ENCODE results near the gene CYRIA.

CYRIA gene

DNA sequence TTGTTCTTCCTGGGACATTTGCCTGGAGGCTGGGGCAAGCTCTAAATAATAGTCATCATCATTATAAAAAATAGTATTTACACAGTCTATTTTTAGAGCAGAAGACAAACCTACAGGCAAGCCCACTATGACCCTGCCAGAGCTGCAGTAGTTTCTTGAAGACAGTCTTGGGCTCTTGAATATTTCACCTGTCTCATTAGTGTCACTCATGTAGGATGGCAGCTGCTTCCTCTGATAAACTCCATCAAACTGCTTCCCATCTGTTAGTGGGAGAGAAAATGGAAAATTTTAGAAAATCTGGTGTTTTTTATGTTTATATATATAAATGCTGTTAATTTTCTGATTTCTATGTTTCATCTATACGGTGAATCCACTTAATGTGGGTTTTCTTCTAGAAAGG is 8.5 kb upstream of the CYRIA start:
- H3K4me3 ChIP-seq (ENCODE audit: low read depth, low read length), result no peak overlapping the region
- DNase-seq (ENCODE audit: low read depth), result no peak
- TF ChIP-seq, protein P1, sequence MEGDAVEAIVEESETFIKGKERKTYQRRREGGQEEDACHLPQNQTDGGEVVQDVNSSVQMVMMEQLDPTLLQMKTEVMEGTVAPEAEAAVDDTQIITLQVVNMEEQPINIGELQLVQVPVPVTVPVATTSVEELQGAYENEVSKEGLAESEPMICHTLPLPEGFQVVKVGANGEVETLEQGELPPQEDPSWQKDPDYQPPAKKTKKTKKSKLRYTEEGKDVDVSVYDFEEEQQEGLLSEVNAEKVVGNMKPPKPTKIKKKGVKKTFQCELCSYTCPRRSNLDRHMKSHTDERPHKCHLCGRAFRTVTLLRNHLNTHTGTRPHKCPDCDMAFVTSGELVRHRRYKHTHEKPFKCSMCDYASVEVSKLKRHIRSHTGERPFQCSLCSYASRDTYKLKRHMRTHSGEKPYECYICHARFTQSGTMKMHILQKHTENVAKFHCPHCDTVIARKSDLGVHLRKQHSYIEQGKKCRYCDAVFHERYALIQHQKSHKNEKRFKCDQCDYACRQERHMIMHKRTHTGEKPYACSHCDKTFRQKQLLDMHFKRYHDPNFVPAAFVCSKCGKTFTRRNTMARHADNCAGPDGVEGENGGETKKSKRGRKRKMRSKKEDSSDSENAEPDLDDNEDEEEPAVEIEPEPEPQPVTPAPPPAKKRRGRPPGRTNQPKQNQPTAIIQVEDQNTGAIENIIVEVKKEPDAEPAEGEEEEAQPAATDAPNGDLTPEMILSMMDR (IDR thresholded peaks at IDR 0.05; ENCODE audit: insufficient read depth, low read depth, low read length, missing control alignments), result no peak

DNA sequence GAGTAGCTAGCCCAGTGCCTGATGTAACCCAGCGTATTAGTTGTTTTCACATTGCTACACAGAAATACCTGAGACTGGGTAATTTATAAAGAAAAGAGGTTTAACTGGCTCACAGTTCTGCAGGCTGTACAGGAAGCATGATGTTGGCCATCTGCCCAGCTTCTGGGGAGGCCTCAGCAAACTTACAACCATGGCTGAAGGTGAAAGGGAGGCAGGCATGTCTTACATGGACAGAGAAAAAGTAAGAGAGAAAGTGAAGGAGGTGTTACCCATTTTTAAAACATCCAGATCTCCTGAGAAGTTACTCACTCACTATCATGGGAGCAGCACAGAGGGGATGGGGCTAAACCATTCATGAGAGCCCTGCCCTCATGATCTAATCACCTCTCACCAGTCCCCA is 6.1 kb upstream of the CYRIA start:
- TF ChIP-seq, protein P1 (IDR thresholded peaks at IDR 0.05; ENCODE audit: insufficient read depth, low read depth, low read length, missing control alignments), result no peak
- no peak for DNase-seq (ENCODE audit: low read depth)

DNA sequence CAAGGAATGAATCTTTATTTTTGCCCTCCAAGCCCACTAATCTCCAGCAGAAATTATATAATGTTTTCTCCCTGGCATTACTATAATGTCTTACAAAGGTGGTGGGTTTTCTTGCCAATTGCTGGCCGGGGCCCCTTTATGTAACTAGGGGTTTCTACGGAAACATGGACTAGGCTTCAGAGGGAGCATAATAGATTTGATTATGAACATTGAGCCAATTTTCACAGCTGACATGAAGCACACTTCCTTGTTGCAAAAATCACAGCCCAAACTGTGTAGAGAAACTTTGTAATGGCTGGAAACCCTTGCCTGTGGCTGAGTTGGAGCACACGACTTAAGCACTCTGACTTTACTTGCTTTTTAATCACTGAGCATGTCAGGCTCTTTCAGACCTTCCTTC is 3.8 kb upstream of the CYRIA start:
- no peak overlapping the region for H3K4me3 ChIP-seq (ENCODE audit: low read depth, low read length)
- no peak for DNase-seq (ENCODE audit: low read depth)
- TF ChIP-seq, protein P1 (IDR thresholded peaks at IDR 0.05; ENCODE audit: insufficient read depth, low read depth, low read length, missing control alignments), result no peak

More for the DNA sequence above, 6.1 kb upstream of the CYRIA start:
- H3K4me3 ChIP-seq (ENCODE audit: low read depth, low read length), result no peak overlapping the region

GRCh38 chr2:16666449-16666801 is 791 bp upstream of the CYRIA start:
- DNase-seq (ENCODE audit: low read depth), result peak; percentile 38

DNA sequence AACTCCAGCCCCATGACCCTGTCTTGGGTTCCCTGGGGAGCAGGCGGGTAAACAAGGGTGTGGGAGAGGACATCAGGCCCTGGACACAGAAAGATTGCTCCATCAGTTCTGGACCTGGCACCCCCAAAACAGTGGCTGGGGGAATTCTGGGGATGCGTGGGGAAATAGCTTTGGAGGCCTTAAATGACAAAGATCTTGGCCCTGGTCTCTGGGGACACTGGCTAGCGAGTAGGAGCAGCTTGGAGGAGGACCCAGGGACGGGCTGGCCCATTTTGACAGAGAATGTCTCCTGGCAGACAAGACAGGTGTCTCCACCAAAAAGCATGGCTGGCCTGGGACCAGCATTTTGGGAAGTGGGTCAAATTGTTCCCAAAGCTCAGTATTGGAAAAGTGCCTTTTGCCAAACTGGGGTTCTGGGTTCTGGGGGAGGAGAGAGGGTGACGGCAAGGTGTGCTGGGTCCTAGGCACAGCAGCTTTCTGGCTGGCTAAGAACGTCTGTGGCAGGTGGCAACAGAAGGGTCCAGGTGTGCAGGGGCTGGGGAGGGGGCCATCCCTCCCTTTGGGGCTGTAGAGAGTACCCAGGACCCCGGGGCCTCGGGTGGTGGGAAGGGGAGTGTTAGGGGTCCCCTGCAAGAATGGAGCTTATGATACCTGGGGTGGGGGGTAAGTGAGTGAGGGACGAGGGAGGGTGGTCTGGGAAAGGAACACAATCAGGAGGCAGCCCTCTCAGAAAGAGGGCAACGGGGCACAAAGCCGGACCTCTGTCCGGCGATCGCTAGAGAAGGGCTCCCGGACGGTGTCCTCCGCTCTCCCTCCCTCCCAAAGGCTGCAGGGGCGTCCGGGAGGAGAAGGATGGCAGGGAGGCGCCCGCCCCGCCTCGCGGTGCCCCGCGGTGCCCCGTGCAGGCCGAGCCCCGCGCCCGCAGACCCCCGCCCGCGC is 556 bp downstream of the CYRIA start:
- H3K4me3 ChIP-seq (ENCODE audit: low read depth, low read length), result peak overlapping the region; percentile 50
- DNase-seq (ENCODE audit: low read depth), result no peak
- TF ChIP-seq, protein P1 (IDR thresholded peaks at IDR 0.05; ENCODE audit: insufficient read depth, low read depth, low read length, missing control alignments), result no peak

More at GRCh38 chr2:16666449-16666801, 791 bp upstream of the CYRIA start:
- TF ChIP-seq, protein P1 (IDR thresholded peaks at IDR 0.05; ENCODE audit: insufficient read depth, low read depth, low read length, missing control alignments), result no peak
- H3K4me3 ChIP-seq (ENCODE audit: low read depth, low read length), result peak overlapping the region; percentile 54; the same call in 1 of the 2 replicates

GRCh38 chr2:16664052-16664731 is 1.4 kb downstream of the CYRIA start:
- DNase-seq (ENCODE audit: low read depth), result peak; percentile 56
- TF ChIP-seq, protein P1 (IDR thresholded peaks at IDR 0.05; ENCODE audit: insufficient read depth, low read depth, low read length, missing control alignments), result no peak
- H3K4me3 ChIP-seq (ENCODE audit: low read depth, low read length), result no peak overlapping the region
